GM03348 (cell line): Measurements from ENCODE around the gene DCTN4.

Experiments used
- DNase-seq: peaks from one replicate; pipeline ENCODE4 v3.0.0; 2012; ENCODE audit warnings: low spot score

Gene DCTN4

DNA sequence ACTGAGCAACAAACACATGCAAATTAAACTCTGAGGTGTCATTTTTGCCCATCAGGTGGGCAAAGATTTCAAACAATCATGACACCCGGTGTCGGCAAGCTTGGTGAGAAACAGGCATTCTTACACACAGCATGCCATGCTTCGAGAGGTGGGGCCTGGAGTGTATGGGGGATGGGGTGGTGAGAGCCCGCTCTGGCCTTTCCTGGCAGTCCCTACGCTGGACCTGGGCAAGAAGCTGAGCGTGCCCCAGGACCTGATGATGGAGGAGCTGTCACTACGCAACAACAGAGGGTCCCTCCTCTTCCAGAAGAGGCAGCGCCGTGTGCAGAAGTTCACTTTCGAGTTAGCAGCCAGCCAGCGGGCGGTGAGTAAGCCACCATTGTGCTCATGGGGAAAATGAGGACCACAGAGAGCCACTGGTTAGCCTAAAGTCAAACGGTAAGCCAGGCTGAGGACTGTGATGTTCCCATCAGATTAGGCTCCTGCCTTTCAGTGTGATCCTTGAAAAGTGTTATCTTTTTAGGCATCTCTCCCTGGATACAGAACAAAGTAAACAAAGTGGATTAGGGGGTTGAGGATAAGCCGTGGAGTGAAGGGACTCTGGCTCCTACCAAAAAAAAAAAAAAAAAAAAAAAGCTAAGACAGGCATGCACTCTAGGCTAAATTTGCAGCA lies 88.4 kb downstream of the DCTN4 start:
- DNase-seq, result no peak

DNA sequence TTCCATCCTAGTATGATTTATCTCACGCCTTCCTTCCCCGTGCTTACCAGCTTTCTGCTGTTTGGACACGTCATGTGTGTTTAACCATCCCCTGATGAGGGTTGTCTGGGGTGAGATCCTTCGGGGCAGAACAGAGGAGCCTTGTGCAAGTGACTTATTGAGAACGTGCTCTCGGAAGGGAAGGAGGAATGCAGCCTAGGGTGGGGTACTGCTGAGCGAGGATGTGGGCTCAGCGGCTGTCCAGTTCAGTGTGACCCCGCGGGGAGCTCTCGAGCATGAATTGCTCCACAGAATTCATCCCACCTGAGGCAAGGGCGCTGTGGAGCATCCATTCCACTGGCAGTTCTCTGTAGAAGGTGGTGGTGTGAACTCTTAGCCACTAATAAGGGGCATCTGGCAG lies 93.8 kb downstream of the DCTN4 start:
- DNase-seq, result no peak

DNA sequence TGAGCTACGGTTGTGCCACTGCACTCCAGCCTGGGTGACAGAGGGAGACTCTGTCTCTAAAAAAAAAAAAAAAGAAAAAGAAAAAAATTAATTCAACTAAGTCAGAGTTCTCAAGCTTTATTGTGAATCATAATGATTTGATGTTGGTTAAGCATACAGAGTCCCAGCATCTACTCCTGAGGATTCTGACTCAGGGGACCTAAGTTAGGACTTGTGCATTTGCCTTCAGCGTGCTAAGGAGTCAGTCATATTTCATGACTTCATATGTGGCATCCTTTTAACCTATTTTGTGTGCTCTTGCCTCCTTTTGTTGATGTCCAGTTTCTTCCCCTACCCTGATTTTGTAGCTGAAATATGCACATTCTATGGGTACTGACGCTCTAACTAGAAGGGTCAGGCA lies 94.9 kb downstream of the DCTN4 start:
- DNase-seq, result no peak

DNA sequence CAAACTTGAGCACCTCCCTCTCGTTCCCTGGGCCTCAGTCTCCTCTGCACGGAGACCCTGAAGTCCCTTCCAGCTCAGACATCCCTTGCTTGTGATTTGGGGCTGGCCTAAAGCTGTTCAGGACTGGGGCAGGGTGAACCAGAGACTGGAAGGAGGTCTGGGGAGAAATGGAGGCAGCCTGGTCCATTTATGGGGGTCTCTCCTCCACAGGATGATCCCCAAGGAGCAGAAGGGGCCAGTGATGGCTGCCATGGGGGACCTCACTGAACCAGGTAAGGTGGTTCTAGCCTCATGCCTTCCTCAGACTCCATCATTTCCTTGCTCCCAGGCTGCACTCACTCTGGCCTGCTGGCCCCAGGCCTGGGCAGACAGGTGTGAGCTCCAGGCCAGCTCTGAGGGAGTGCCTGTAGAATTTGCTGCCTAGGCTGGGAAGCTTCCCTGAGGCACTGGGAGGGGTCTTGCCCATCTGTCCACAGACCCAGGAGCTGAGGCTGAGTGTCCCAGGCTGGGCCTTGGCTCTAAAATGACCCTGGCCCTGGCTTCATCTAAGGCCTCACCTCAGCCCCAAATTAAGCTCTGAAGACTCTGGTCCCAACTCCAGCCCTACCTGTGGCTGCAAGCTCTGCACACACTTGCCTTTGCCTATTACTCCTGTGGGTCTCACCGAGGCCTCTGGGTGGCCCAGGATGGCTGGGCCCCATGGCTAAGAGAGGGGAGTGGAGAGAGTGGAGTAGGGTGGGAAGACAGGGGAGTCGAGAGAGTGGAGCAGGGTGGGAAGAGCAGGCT lies 95.9 kb downstream of the DCTN4 start:
- DNase-seq, result no peak

DNA sequence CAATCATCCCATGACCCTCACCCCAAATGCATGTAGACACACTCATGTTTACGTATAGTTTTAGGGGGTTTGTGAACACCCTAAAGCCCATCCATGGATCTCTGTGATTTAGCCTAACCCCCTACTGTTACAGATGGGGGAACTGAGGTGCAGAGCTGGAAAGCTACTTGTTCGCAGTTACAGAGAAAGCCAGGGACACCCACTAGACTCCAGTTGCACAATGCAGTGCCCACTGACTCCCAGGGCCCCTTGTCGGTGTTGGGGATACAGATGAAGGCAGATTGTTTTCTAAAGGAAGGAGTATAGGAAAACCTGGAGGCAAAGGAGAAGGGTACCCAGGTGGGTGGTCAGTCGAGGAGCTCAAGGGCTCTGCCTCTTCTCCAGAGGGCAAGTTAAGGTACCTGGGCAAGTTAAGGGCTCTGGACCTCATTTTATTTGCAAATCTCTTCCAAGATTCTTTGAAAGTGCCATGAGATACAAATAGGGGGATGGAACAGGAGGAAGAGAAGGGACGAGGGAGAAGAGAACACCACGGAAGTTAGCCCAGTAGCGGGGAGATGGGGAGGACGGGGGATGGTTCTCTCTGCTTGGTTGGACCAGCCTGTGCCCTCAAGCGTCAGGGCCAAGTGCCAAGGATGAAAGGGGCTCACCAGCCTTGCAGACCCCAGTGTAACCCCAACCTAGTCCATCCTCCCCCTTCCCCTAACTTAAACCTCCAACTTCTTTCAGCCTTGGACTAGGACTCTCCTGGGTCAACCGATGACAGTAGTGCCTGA lies 96.8 kb downstream of the DCTN4 start:
- DNase-seq, result no peak

DNA sequence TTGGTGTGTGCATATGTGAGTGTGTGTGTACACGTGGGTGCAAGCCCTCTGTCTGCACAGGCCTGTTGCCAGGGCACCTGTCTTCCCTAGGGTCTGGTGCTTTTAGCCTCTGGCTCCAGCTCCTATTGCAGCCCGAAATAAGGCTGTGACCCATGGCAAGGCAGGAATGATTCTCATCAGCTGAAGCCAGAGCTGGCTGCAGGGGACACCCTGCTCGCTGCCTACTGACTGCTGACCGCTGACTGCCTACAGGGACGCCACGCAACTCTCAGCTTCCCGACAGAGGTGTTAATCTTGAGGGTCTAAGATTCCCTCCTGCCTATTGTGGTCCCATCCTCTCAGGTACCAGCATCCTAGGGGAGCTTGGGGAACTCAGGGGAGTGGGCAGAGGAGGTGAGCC lies 97.7 kb downstream of the DCTN4 start, which contains the start of gene MYOZ3:
Gene MYOZ3, plus strand, starts transcription at position 166 of the 400 bp plus-strand sequence. CDS start 1,691 bp downstream, outside the sequence.
- no peak for DNase-seq

DNA sequence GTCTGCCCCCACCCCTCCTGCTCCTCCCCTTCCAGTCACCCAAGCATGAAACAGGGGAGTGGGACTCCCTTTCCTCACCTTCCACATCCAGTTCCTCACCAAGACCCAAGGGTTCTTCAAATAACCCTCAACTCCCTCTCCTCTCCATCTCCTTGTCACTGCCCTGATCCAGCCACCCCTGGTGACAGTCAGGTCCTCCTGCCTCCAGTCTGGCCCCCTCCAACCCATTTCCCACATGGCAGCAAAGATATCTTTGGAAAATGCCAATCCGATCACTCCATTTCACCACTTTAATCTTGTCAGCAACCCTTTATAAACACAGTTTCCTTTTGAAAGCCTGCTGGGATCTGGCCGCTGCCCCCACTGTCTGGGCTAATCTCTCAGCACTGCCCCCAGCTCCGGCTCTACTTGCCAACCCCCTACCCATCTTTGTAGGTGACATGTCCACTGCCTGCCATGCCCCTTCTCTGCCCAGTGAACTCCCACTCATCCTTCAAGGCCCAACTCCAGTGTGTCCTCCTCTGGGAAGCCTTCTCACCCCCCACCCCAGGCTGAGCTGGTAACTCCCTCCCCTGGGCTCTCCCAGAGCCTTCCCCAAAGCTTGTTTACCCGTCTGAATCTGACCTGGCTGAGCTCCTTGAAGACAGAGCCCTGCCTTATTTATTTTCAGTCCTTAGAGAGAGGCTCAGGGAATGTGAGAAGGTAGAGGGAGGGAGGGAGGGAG lies 98.5 kb downstream of the DCTN4 start:
- no peak for DNase-seq

DNA sequence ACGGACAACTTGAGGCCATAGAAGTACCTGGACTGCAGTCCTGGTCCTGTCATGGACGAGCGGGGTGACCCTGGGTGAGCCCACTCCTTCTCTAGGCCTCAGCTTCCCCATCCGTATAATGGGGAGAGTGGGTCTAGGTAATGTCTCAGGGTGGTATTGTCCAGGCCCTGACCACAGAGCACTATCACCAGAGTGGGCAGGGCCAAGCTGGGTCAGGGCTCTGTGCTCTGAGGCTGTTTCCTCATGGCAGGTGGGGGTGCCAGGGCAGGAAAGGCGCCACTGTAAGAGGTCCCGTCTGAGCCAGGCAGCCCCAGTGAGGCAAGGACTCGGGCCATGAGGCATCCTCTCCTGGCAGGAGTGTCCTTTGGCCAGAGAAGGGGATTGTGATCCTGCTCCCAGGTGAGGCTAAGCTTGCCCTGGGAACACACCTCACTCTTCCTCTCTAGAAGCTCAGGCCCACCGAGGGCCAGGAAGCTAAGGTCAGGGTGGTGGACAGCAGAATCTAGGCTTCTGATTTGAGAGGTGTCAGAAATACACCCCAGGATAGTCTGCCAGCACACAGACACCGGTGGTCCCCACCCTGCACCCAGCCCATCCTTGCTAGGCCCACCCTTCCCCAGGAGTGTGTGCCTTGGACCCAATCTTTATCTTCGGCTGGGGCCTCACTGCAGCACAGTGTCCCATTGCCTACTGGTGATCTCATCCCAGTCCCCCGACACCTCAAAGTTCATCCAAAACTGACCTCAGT lies 99.3 kb downstream of the DCTN4 start:
- DNase-seq, result no peak

DNA sequence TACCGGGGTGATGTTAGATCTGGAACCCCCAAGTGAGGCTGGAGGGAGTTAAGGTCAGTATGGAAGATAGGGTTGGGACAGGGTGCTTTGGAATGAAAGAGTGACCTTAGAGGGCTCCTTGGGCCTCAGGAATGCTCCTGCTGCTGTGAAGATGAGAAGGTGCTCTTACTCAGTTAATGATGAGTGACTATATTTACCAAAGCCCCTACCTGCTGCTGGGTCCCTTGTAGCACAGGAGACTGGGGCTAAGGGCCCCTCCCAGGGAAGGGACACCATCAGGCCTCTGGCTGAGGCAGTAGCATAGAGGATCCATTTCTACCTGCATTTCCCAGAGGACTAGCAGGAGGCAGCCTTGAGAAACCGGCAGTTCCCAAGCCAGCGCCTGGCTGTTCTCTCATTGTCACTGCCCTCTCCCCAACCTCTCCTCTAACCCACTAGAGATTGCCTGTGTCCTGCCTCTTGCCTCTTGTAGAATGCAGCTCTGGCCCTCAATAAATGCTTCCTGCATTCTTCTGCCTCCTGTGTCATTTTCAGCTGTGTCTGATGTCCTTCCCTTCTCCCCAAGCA lies 100.0 kb downstream of the DCTN4 start:
- DNase-seq, result no peak
